ENCODE data around the gene LDLRAD3. TPM values are rescaled to one million over a fixed set of nuclear protein-coding genes. Genes with fewer than 3 reads are reported as not detected.

LDLRAD3 gene
- polyA plus RNA-seq, 1 donor, result 20.4 TPM

DNA sequence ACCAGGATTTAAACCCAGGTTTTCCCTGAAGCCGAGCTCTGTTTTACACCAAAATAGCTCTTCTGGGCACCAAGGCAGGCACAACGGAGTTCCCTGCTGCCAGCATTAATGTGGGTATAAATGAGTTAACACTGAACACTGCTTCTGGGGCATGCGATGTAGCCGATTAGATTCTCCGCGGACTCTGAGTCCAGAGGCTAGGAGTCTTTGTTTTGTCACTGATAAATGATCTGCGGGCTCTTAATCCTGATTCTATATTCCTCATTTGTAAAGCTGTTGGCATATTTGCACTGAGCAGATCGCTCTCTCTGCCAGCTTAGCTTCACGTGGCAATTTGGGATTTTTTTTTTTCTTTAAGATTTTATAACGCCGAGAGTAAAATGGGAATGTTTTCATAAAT is 16.8 kb upstream of the LDLRAD3 start:
- no peak for DNase-seq (ENCODE audit: low read depth)

GRCh38 chr11:35927682-35928081 is 16.2 kb upstream of the LDLRAD3 start:
- DNase-seq (ENCODE audit: low read depth), result no peak

DNA sequence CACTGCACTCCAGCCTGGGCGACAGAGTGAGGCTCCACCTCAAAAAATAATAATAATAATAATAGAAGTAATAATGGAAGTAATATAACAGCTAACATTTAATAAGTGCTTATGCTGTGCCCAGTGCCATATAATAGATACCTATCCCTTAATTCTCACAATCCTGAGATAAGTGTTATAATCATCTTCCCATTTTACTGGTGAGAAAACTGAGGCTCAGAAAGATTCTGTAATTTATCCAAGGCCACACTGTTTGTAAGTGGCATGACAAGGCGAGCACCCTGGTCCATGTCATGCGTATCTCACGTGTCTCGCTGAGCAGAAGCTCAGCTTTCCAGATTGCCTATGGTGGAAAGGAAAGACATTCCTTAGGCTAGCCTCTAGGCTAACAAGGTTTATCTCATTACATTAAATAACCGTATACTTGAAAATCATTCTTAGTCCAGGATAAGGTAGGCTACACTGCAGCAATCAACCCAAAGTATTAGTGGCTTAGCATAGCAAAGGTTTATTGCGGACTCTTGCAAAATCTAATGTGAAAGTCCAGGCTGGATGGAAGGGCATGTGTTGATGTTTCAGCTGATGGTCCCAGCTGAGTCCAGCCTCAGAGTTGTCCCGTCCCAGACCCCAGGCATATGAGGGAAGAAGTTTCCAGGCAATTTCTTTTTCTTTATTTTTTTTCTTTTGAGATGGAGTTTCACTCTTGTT is 15.0 kb upstream of the LDLRAD3 start:
- no peak for DNase-seq (ENCODE audit: low read depth)

- DNase-seq (ENCODE audit: low read depth), result no peak
Measured at GRCh38 chr11:35930466-35930865, 13.4 kb upstream of the LDLRAD3 start.

DNA sequence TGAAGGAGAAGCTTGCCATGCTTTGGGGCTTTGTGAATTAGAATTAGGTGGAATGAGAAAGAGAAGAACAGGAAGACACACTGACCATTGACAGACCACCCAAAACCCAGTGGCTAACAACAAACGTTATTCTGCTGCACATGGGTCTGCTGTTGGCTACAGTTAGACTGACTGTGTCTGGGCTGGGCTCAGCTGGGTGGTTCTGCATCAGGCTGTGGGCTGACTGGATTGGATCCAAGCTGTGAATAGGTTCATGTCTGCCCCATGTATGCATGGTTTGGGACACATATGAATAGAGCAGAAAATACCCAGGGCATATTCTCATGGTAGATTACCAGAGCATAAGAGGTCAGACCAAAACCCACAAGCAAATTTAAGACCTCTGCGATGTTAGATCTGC is 11.7 kb upstream of the LDLRAD3 start:
- no peak for DNase-seq (ENCODE audit: low read depth)

- no peak for DNase-seq (ENCODE audit: low read depth)
Measured at GRCh38 chr11:35932681-35933319, 11.1 kb upstream of the LDLRAD3 start.

DNA sequence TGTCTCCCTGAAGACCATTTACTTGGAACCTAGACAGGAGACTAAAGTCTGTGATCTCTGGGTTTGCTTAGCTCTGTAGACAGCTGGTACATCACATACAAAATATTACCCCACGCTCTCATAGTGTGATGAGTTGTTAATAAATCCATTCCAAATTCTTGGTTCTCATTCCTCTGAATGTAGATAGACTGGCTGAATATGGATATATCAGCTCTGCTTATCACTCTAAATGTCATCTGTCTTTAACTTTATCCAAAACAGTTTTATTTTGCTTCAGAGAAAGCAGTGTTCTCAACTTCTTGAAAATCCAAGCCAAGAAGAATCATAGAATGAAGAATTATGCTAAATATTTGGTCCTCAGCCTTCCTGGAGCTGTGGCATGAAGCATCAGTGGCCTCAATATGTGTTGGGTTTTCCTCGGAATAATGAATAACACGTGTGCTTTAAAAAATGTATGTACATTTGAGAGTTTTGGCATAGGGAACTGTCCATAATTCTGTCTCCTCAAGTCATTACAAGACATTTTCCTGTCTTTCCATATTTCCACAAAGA is 10.5 kb upstream of the LDLRAD3 start:
- no peak for DNase-seq (ENCODE audit: low read depth)

DNA sequence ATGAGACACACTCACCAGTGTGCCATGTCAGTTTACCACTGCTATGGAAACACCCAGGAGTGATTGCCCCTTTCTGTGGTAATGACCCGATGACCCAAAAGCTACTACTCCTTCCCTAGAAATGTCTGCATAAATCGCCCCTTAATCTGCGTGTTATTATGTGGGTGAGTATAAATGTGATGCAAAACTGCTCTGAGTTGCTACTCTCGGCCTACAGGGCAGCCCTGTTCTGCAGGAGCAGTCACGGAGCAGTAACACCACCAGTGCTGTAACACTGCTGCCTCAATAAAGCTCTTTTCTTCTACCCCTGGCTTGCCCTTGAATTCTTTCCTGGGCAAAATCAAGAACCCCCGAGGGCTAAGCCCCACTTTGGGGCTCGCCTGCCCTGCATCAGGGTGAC is 9.6 kb upstream of the LDLRAD3 start:
- DNase-seq (ENCODE audit: low read depth), result no peak

GRCh38 chr11:35934981-35935380 is 8.9 kb upstream of the LDLRAD3 start:
- DNase-seq (ENCODE audit: low read depth), result no peak

DNA sequence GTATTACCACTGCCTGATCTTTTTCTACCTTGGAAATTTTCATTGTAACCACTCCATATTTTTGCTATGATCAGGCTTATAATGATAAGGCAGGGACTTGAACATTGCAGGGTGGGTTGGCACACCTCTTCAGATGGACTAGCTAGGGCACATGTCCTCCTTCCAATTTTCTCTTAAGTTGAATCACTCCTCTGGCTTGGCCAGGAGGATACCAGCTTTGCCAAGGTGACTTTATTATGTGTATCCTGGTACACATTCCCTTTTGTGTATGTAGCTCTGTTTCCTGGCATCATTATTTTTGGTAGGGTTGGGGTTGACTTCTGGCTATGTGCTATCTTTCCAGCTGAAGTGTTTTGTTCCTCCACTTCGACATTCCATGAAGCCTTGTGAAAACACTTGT is 8.5 kb upstream of the LDLRAD3 start:
- DNase-seq (ENCODE audit: low read depth), result no peak

GRCh38 chr11:35937111-35937510 is 6.8 kb upstream of the LDLRAD3 start:
- DNase-seq (ENCODE audit: low read depth), result no peak

GRCh38 chr11:35937700-35938099 is 6.2 kb upstream of the LDLRAD3 start:
- no peak for DNase-seq (ENCODE audit: low read depth)

GRCh38 chr11:35938231-35938630 is 5.6 kb upstream of the LDLRAD3 start:
- no peak for DNase-seq (ENCODE audit: low read depth)

GRCh38 chr11:35943309-35943708 is 553 bp upstream of the LDLRAD3 start:
- DNase-seq (ENCODE audit: low read depth), result no peak

- no peak for DNase-seq (ENCODE audit: low read depth)
Measured at GRCh38 chr11:35944503-35945136, 758 bp downstream of the LDLRAD3 start.

DNA sequence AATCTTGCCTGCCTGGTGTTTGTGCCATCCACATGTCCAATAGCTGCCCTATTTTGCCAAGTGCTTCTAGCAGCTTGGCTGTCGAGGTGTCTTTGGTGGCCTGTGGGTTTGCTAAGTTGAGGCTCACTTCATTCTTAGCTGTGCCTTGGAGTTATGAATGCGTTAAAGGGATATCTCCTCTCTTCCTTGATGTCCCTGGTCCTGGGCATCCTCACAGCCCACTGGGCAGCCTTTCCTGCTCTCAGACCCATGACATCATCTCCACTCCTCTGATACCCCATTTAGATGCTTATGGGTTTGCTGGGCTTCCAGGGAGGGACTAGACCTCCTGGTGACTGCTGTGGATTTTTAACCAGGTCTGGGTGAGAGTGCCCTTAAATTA is 1.3 kb downstream of the LDLRAD3 start:
- no peak for DNase-seq (ENCODE audit: low read depth)

GRCh38 chr11:35946766-35947165 is 2.9 kb downstream of the LDLRAD3 start:
- no peak for DNase-seq (ENCODE audit: low read depth)

- no peak for DNase-seq (ENCODE audit: low read depth)
Measured at GRCh38 chr11:35947437-35947836, 3.6 kb downstream of the LDLRAD3 start.

DNA sequence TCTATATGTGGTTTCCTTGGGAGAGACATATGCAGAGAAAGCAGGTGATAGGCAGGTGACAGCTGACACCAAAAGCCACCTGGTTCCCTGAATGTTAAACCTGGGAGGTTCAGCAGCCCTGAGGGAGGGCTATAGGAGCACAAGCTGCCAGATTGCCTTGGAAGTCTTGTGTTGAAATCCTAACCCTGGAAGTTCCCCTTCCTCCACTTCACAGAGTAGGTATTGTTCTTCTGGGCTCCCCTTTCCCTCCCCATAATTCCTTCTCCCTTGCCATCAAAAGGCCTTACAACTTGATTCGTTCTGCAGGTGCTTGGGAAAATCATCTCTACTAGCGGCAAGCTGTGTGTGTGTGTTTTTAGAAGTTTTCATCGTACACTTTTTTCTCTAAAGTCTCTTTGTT is 5.4 kb downstream of the LDLRAD3 start:
- DNase-seq (ENCODE audit: low read depth), result no peak

- no peak for DNase-seq (ENCODE audit: low read depth)
Measured at GRCh38 chr11:35950082-35950481, 6.2 kb downstream of the LDLRAD3 start.

DNA sequence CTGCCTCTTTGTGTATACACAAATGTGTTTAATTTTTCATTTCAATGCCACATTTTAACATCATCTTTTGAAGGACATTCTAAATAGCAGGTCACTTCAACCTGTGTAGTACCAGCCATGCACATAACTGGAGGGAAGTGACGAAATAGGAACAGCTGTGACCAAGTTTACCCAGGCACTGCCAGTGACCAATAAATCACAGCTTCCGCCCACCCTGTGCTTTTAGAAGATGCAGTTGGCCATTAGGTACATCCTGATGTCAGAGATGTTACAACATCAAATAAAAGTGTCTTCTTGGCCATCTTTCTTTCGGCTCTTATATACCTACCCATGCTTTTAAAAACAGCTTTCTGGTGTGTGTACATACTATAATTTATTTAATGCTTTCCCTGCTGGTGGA is 7.8 kb downstream of the LDLRAD3 start:
- no peak for DNase-seq (ENCODE audit: low read depth)

GRCh38 chr11:35953081-35953760 is 9.4 kb downstream of the LDLRAD3 start:
- DNase-seq (ENCODE audit: low read depth), result no peak

Measured in forelimb muscle (tissue), 1 donor.